Chondrocyte (in vitro differentiated cells): ENCODE measurements around the gene LDAH. TPM values are rescaled to one million over a fixed set of nuclear protein-coding genes. Genes with fewer than 3 reads are reported as not detected.

Experiments used
- DNase-seq: peaks from one replicate; pipeline ENCODE4 v3.0.0; 2021; ENCODE audit warnings: mixed read lengths, low spot score
- H3K27ac Mint-ChIP-seq: one replicate; pipeline ENCODE4 v1.8.0; 2021; ENCODE audit warnings: mild to moderate bottlenecking, moderate library complexity, mixed read lengths; ENCODE audit not compliant: unreplicated experiment
- H3K27me3 Mint-ChIP-seq: 2 replicates; pipeline ENCODE4 v1.8.0; 2021; ENCODE audit warnings: low read depth, mixed read lengths
- H3K36me3 Mint-ChIP-seq: 2 replicates; pipeline ENCODE4 v1.8.0; 2021; ENCODE audit warnings: low read depth, mixed read lengths
- H3K4me1 Mint-ChIP-seq: 2 replicates; pipeline ENCODE4 v1.8.0; 2021; ENCODE audit warnings: low read depth, mild to moderate bottlenecking, mixed read lengths
- H3K4me3 Mint-ChIP-seq: one replicate; pipeline ENCODE4 v1.8.0; 2021; ENCODE audit warnings: mild to moderate bottlenecking, moderate library complexity, mixed read lengths; ENCODE audit not compliant: unreplicated experiment
- H3K9me3 Mint-ChIP-seq: 2 replicates; pipeline ENCODE4 v1.8.0; 2021; ENCODE audit warnings: low read depth, mixed read lengths
- CTCF ChIP-seq: fragments of 200-600 bp; sonication (generic); IDR thresholded peaks from 2 replicates; pipeline ENCODE4 v1.5.0; 2021; ENCODE audit warnings: antibody characterized with exemption, mild to moderate bottlenecking, moderate library complexity
- total RNA-seq: library from RNA; stranded (reverse); gene quantifications from 3 replicates; pipeline ENCODE4 v1.2.1, GENCODE V29; 2021

Gene LDAH
- total RNA-seq, 1 donor from 2014 or later: 18.1 TPM

GRCh38 chr2:20652673-20653575 is 170.0 kb downstream of the LDAH start:
- H3K4me3 Mint-ChIP-seq: no peak overlapping the region
- H3K4me1 Mint-ChIP-seq: peaks cover 46% of the 10 kb centered on the region
- H3K36me3 Mint-ChIP-seq: no peaks in the 10 kb centered on the region
- H3K27ac Mint-ChIP-seq: peak overlapping the region; percentile 91
- peak; percentile 68 for DNase-seq
- no peak for TF ChIP-seq CTCF
- H3K9me3 Mint-ChIP-seq: no peaks in the 10 kb centered on the region
- H3K27me3 Mint-ChIP-seq: peaks cover 7% of the 10 kb centered on the region

GRCh38 chr2:20652141-20652540 is 170.8 kb downstream of the LDAH start:
- peak overlapping the region; percentile 41 for H3K4me3 Mint-ChIP-seq
- no peaks in the 10 kb centered on the region for H3K36me3 Mint-ChIP-seq

GRCh38 chr2:20651731-20652099 is 171.2 kb downstream of the LDAH start:
- no peak for DNase-seq
- no peak for TF ChIP-seq CTCF
- Mint-ChIP-seq H3K27ac (peak overlapping the region; percentile 91), H3K9me3 (no peaks in the 10 kb centered on the region), H3K4me1 (peaks cover 52% of the 10 kb centered on the region), H3K36me3 (no peaks in the 10 kb centered on the region), H3K27me3 (peaks cover 6% of the 10 kb centered on the region), H3K4me3 (peak overlapping the region; percentile 70)

More at GRCh38 chr2:20652141-20652540, 170.8 kb downstream of the LDAH start:
- DNase-seq: peak; percentile 42
- Mint-ChIP-seq H3K27ac (peak overlapping the region; percentile 91), H3K4me1 (peaks cover 52% of the 10 kb centered on the region), H3K9me3 (no peaks in the 10 kb centered on the region), H3K27me3 (peaks cover 6% of the 10 kb centered on the region)
- no peak for TF ChIP-seq CTCF

GRCh38 chr2:20650877-20651730 is 171.8 kb downstream of the LDAH start, which contains the start of gene HS1BP3:
HS1BP3 (minus strand) TSS chr2:20651098; CDS start chr2:20651063, 35 bp downstream.
- peaks cover 3% of the 10 kb centered on the region for H3K27me3 Mint-ChIP-seq
- peak within 1 kb of the TSS; percentile 91 for H3K27ac Mint-ChIP-seq
- TF ChIP-seq CTCF: peak; percentile 94
- DNase-seq: peak; percentile 86
- H3K9me3 Mint-ChIP-seq: no peaks in the 10 kb centered on the region
- no peaks in the 10 kb centered on the region for H3K36me3 Mint-ChIP-seq
- H3K4me3 Mint-ChIP-seq: peak within 1 kb of the TSS; percentile 94
- H3K4me1 Mint-ChIP-seq: peaks cover 52% of the 10 kb centered on the region

GRCh38 chr2:20650393-20650876 is 172.5 kb downstream of the LDAH start:
- no peak for DNase-seq
- H3K36me3 Mint-ChIP-seq: no peaks in the 10 kb centered on the region
- peaks cover 52% of the 10 kb centered on the region for H3K4me1 Mint-ChIP-seq
- H3K27me3 Mint-ChIP-seq: no peaks in the 10 kb centered on the region
- peak overlapping the region; percentile 91 for H3K27ac Mint-ChIP-seq
- H3K9me3 Mint-ChIP-seq: no peaks in the 10 kb centered on the region
- no peak for TF ChIP-seq CTCF
- H3K4me3 Mint-ChIP-seq: peak overlapping the region; percentile 94
